ENCODE data around the gene CNKSR3.

The CNKSR3 gene

DNA sequence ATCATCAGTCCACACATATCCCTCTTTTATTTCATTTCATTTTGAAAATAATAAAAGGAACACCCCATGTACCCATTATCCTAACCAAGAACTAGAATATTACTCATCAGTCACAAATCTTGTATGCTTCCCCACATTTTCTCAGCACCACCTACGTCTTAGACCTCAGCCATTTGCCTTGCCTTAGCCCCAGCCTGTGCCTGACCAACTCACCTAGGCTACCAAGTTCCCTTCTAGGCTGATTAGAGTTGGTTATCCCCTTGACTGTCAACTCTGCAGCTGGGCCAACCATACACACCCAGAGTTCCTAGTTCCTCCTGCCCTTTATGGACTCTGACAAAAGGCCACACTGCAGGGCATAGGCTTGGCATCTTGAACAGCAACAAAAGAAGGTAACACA lies 120.5 kb downstream of the CNKSR3 start:
- DNase-seq: no peak

DNA sequence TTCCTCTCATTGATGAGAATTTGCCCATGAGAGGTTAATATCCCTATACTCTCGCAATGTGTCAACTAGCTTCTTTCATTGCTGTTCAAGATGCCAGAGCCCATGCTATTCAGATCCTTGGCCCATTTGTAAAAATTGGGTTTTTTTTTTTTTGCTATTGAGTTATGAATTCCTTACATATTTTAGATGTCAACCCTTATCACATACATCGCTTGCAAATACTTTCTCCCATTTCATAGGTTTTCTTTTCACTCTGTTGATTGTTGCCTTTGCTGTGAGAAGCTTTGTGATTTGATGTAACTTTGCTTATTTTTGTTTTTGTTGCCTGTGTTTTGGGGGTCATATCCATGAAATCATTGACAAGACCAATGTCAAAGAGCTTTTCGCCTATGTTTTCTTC lies 121.7 kb downstream of the CNKSR3 start:
- no peak for DNase-seq

DNA sequence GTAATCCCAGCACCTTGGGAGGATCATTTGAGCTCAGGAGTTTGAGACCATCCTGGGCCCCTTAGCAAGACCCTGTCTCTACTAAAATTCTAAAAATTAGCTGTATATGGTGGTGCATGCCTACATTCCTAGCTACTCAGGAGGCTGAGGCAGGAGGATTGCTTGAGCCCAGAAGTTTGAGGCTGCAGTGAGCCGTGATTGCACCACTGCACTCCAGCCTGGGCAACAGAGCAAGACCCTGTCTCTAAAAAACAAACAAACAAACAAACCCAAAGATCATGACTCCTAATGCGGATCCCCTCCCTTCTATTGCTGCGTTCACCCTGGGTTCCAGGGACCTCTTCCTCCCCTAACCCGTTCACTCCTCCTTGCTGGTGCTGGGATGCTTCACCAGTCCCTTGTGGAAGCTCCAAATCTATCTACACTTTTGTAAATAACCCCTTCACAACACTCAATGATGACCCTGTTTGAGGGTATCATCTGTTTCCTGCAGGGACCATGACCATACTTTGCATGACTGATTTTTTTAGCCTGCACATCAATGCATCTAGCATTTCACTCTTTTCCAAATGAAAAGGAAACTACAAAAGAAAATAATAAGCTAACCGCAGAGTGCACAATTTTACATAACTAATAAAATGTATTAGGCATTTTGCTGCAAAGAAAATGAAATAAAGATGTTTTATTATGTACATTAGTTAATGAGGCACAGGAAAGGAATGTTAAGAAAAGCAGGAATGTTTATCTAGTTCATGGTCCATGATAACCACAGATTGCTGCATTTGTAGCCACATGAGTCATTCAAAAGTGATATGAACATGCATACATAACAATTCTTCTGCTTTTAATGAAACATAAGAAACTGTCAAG lies 123.4 kb downstream of the CNKSR3 start:
- DNase-seq: no peak

DNA sequence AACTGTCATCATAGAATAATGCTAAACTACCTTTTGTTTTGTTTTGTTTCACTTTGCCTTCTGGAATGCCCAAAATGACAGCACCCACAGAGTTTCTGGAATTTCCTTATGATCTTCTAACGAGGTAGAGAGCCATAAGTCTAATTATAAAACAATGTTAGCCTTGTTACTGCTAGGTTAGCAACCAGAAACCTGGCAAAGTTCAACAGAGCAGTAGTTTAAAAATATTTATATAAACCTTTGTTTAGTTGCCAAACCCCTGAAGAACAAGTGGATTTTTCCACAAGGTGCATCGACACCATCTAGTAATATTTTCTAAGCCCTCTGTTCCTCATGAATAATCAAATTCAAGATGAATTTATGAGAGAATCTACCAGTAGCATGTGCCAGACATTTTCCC lies 126.3 kb downstream of the CNKSR3 start:
- DNase-seq: no peak

DNA sequence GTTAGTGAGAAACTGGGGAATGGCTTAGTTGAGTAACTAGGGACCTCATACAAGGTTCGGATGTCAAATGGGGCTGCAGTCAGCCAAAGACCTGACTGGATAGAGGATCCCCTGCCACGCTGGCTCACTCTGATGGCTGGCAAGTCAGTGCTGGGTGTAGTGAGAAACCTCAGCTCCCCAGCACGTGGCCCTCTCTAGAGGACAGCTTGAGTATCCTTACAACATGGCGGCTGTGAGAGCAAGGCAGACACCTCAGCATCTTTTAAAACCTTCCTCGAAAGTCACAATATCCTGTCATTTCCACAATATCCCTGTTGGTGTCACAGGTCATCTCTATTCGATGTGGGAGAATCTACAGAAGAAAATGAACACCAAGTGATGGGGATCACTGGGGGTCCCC lies 127.2 kb downstream of the CNKSR3 start:
- DNase-seq: no peak

DNA sequence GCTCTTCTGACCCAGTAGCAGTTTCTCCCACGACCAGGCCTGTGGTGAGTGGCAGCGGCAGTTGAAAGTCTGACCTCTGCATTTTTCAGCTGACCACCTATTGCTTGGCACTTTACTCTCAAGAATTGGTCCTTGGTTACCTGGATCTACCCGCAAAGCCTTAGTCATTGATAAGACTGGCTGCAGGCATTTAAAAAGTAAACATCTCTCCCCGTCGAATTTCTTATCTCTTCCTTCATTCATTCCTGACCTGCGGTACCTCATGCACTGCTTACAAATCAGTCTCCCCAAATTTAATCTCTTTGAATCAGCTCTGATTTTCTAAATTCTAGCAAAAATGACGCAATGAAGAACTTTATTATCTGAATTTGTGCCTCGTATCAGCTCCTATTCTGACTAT lies 127.7 kb downstream of the CNKSR3 start:
- DNase-seq: no peak

DNA sequence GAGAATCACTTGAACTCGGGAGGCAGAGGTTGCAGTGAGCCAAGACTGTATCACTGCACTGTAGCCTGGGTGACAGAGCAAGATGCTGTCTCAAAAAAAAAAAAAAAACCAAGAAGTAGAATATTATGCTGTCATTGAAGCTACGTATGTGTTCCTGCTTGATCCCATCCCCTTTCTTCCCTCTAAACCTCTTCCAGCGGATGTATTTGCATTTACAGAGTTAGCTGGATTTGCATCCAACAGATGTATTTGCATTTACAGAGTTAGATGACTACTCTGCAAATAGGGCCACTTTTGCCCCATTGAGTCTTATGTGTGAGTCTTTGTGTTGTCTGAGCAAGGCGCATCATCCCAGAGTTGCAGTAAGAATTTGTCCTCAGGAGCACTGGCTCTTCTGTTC lies 128.9 kb downstream of the CNKSR3 start:
- no peak for DNase-seq

DNA sequence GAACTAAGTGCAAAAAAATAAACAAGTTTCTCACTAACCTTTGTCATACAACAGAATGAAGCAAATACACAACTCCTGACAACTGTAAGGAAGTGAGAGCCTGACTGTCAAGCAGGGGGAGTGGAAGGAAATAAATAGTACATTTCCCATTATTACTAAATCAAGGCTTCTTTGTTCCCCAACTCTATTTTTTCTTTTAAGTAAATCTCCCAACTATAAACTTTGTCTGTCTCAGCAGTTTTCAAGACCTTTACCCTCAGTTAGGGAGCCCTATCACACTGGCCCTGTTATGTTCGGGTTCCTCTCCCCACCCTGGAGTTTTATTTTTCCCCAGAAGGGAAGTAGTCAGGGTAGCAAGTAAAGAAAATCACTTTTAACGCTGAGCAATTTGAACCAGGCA lies 129.7 kb downstream of the CNKSR3 start:
- peak in 2 of 58 donors; percentile 11 to 43 for DNase-seq

DNA sequence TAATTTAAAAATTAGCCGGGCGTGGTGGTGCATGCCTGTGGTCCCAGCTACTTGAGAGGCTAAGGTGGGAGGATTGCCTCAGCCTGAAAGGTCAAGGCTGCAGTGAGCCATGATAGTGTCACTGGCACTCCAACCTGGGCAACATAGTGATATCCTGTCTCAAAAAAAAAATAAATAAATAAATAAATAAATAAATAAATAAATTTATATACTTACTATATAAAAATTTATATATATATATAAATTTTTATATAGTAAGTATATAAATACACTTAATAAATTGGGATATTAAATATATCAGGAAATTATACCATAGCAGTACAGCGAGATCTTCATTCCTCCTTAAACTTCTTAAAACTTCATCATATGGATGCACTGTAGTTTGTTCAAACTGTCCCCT lies 130.9 kb downstream of the CNKSR3 start:
- DNase-seq: no peak

DNA sequence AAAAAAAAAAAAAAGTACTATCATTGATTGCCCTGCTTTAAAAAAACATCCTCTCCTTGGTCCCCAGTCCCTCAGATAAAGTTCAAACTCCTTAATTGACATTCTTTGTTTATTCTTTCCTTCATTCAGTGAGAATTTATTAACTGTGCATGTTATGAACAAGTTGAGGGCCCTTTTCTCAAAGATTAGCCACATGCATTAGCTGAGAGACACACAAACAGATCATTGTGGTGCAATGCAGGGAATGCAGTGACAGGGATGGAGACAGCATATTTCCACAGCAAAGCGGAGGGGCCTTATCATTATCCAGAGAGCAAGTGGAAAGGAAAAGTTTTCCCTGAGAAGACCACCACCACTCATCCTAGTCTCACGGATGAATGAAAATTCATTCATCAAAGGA lies 132.0 kb downstream of the CNKSR3 start:
- DNase-seq: no peak

DNA sequence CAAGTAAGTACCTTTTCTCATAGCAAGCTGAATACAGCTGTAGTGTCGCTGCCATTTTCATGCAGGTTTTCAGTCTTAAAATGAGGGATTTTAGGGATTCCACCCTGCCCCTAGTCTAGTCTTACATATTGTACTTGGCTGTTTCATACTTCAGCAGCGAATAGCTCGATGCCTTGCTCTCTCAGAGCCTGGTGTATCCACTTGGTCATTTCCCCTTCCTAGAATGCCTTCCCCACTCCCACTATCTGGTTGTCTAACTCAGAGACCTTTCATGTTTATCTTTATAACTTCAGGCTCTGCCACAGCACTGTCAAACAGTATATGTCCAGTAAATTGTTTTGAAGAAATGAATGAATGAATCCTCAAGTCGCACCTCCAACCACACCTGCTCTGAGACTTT lies 132.8 kb downstream of the CNKSR3 start:
- DNase-seq: no peak

DNA sequence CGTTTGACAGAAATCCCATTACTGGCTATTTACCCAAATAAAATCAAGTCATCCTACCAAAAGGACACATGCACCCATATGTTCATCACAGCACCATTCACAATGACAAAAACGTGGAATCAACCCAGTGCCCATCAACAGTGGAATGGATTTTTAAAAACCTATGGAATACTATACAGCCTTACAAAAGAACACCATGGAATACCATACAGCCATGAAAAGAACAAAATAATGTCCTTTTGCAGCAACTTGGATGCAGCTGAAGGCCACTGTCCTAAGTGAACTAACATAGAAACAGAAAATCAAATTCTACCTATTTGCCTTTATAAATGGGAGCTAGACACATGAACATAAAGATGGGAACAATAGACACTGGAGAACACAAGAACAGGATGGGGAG lies 136.5 kb downstream of the CNKSR3 start:
- no peak for DNase-seq

DNA sequence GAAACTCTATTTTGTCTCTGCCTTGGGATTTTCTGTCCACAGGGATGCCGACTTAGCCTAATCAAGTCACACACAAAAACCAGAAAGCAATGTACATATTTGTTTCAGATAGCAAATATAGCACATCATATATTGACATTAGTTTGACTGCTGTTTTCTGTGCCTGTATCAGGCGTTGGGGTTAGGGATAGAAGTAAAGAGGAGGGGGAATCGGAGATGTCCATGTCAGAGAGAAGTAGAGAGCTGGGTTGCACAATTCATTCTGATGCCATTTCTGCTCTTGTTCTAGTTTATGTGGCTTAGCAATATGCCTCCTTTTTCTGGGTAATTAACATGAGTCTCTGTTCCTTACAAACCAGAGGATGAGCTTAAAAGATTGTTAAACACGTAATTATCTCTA lies 139.2 kb downstream of the CNKSR3 start:
- no peak for DNase-seq

DNA sequence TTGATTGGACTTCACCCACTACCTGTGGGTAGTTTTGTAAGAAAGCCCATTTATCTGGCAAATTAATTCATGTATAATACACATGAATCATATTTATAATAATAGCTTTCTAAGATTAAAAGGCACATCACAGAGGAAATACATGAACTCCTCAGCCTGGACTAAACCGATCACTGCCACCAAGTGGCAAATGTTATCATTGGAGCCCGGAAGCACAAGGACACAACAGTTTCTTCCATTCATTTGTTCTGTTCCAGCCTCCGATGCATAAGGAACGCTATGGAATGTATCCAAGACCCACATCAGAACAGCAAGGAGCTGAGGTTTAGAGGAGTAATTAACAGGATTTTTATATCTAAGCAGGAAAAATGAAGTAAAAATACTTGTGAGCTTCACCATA lies 139.9 kb downstream of the CNKSR3 start:
- DNase-seq: peak in 23 of 58 donors; percentile 3 to 64 (median 18)

DNA sequence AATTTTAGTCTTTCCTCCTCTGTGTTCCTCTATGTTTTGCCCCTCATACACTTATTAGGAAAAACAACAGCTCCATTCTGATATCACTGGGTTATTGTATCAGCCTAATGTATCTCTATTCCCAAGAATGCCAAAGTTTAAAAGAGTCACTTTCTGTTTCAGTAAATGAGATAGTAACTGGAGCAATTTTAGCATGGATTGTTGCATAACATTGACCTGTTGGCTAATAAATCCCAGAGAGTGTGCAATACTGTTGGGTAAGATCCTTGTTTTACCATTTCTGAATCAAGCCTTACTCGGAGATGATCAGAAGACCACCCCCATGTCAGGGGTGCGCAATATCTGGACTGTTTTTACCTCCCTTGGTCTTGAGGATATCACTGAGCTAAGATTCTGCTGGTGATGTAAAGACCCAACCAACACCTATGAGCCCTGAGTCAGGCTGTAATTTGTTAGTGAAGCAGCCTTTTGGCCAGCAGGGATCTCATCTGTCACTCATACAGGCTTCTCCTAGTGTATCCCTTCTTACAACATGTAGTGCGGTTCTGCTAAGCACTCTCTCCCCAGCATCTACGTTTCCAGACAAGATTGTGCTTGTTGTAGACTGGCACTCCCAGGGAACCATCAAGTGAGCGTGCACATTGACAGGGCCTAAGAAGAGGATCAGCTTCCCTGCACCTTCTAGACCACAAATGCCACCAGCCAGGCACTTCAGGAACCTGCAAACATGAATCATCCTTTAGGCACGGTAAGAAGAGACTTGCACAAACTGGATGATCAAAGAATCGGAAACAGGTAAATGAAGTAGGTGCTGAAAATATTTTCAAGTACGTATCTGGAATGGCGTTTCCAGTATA lies 142.4 kb downstream of the CNKSR3 start:
- DNase-seq: no peak

DNA sequence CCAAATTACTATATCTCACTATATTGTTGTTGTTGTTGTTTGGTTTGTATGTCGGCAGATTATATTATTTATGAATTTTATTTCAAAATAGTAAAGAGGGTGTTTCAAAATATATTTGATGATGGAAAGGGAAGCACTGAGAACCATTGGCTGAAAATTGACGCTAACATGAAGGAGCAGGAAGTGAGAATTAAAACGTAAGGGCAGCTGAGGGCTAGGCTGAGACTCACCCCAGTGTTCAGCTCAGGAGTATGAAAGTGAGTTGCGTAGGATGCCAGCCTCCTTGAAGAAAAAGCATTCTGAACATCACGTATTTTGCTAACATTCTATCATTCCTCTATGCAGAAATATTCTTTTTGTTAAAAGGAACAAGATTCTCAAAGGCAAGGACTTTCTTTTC lies 143.1 kb downstream of the CNKSR3 start:
- no peak for DNase-seq

DNA sequence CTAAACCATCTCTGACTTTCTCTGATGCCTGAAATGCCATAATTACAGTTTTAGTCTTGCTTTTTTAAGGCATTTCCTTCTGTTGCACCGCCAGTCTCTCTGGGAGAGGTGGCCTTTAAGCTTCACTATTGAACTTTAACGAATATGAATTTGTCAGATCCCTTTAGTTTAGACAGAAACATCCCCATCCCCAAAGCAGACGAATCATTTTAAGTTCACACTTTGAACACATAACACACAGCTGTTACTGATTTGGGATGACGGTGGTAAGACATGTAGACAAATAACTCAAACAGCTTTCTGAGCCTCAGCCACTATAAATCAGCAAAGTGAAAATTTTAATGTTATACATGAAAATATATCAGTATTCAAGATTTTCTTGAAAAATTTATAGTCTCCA lies 146.7 kb downstream of the CNKSR3 start:
- no peak for DNase-seq

DNA sequence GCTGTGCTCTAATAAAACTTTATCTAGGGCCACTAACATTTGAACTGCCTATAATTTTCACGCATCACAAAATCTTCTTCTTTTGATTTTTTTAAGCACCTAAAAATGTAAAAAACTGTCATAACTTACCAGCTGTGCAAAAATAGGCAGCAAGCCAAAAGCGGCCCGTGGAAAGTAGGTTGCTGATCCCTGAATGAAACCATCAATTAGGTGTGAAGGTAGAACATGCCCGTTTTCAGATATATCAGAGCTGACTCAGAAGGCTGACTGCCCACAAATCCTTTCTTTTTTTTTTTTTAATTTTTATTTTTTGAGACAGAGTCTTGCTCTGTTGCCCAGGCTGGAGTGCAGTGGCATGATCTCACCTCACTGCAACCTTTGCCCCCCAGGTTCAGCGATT lies 149.0 kb downstream of the CNKSR3 start:
- no peak for DNase-seq

DNA sequence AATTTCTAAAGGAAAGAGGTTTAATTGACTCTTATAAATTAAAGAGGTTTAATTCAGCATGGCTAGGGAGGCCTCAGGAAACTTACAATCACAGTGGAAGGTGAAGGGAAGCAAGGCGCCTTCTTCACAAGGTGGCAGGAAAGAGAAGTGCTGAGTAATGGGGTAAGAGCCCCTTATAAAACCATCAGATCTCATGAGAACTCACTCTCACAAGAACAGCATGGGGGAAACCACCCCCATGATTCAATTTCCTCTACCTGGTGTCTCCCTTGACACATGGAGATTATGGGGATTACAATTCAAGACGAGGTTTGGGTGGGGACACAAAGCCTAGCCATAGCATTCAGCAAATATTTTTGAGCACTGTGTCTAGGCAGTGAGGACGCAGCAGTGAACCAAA lies 150.0 kb downstream of the CNKSR3 start:
- no peak for DNase-seq

DNA sequence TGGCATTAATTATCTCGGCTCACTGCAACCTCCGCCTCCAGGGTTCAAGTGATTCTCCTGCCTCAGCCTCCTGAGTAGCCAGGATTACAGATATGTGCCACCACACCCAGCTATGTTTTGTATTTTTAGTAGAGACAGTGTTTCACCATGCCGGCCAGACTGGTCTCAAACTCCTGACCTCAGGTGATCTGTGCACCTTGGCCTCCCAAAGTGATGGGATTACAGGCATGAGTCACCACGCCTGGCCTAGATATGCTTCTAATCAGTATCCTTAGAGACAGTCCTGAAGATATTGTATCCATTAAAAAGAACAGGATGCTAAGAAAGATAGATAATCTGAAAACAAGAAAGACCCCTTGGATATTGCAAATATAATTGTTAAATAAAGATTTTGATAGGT lies 150.8 kb downstream of the CNKSR3 start:
- no peak for DNase-seq

DNA sequence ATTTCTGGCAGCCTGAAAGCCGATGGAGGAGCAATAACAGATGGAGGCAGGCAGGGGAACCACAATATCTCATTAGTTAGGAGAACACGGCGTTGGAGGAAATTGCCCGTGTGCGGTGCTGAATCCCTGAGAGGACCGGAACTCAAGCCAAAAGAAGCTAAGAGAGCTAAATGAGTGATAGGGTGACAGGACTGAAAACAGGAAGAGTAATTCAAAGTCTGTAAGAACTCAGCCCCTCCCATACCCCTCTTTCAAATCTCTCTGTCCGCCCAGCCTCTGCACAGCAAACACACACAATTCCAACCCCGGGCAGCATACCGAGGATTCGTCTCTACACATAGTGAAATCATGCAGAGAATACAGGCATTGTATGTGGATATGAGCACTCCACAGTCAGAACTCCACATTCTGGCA lies 151.3 kb downstream of the CNKSR3 start:
- DNase-seq: peak in 24 of 58 donors; percentile 2 to 72 (median 36)

DNA sequence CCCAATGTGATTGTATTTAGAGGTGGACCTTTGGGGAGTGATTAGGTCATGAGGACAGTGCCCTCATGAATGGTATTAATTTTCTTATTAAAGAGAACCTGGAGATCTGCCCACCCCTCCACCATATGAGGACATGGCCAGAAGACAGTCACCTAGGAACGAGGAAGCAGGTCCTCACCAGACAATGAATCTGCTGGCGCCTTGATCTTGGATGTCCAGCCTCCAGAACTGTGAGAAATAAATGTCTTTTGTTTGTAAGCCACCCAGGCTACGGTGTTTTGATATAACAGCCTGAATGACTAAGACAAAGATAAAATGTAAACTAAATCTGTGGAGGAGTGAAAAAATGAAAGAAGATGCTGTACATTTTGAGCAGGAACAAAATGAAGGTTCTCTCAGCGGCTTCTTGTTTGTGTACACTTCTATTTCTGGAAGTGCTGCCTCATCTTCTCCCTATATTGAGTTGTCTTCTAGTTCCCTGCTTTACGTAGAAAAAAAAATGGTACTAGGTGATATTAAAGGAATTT lies 152.4 kb downstream of the CNKSR3 start:
- no peak for DNase-seq

Measured in anterior cingulate cortex (tissue), 58 donors.